Activated CD4-positive, alpha-beta memory T cell treated with anti-CD3 and anti-CD28 coated beads for 36 hours (primary cell): ENCODE measurements around the gene ZNF148. TPM values are rescaled to one million over a fixed set of nuclear protein-coding genes. Genes with fewer than 3 reads are reported as not detected.

Source experiments
- CTCF ChIA-PET: fragments of 350-600 bp; sonication (Branson Sonifier 250); formaldehyde crosslinking; loops from one replicate; lab custom pipeline; 2021; ENCODE audit warnings: antibody characterized with exemption, inconsistent platforms; lab: Charles Lee
- POLR2A ChIA-PET: fragments of 350-600 bp; sonication (Branson Sonifier 250); formaldehyde crosslinking; loops from one replicate; lab custom pipeline; 2021; ENCODE audit warnings: antibody characterized with exemption; lab: Charles Lee
- DNase-seq: peaks from one replicate; pipeline ENCODE4 v3.0.0-alpha.2; 2020
- H3K27ac Mint-ChIP-seq: one replicate; pipeline ENCODE4 v1.8.0; 2021; ENCODE audit warnings: mixed read lengths
- H3K27me3 Mint-ChIP-seq: one replicate; pipeline ENCODE4 v1.8.0; 2021; ENCODE audit warnings: mixed read lengths
- H3K36me3 Mint-ChIP-seq: one replicate; pipeline ENCODE4 v1.8.0; 2021; ENCODE audit warnings: mixed read lengths
- H3K4me1 Mint-ChIP-seq: one replicate; pipeline ENCODE4 v1.8.0; 2021; ENCODE audit warnings: low read depth, mixed read lengths
- H3K4me3 Mint-ChIP-seq: one replicate; pipeline ENCODE4 v1.8.0; 2021; ENCODE audit warnings: mild to moderate bottlenecking, mixed read lengths
- H3K9me3 Mint-ChIP-seq: one replicate; pipeline ENCODE4 v1.8.0; 2021; ENCODE audit warnings: mixed read lengths
- intact Hi-C: fragments of 100-400 bp; cut with micrococcal nuclease; formaldehyde crosslinking; loops from one replicate; pipeline ENCODE4 v1.15.1; 2023
- total RNA-seq, 2 experiments: library from RNA; stranded (reverse); gene quantifications; one replicate each; pipeline ENCODE4 v1.2.3, GENCODE V29; 2021

The ZNF148 gene
- total RNA-seq, 2 experiments from 2014 or later = 27.9 to 29.9 TPM

DNA sequence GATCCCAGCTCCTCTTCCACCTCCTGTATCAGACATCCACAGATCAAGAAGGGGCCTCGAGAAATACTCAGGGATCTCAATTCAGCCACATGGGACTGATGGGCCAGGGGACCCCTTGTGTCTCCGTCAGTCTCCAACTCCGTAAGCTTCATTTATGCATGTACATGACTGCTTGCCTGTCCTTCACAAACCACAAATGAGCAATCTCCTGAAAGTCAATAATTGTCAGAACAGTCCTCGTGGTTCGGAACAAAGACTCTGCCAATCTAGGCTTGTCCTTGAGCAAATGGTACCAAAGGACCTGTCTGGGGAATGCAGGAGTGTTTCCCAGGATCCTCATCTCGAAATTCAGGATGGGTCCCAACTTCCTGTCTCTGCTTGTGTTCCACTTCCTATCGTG lies 183.4 kb downstream of the ZNF148 start:
- intact Hi-C loops = no loop called here
- POLR2A ChIA-PET = no interaction called here
- CTCF ChIA-PET = no interaction called here

DNA sequence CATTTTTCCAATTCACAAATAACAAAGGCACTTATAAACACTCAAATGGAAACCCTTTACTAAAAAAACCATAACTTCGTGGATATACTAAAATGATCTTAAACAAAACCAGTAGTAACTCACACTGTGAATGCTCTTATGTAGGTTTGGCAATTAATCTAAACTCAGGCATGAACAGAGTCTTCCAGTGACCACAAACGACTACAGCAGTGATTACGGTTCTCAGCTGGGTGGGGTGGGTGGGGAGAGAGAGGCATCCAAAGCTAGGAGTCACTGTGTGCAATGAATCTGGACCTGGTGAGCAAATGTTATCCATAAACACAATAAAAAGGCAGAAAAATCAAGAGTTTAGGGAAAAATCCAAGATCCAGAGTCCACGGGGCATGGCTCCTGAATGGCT lies 183.9 kb downstream of the ZNF148 start:
- no peaks in the 10 kb centered on the region for H3K9me3 Mint-ChIP-seq
- intact Hi-C loops = no loop called here
- ChIA-PET POLR2A (no interaction called here), CTCF (no interaction called here)
- H3K27ac Mint-ChIP-seq = no peak overlapping the region
- H3K4me1 Mint-ChIP-seq = peaks cover 6% of the 10 kb centered on the region
- no peaks in the 10 kb centered on the region for H3K36me3 Mint-ChIP-seq
- peaks cover 9% of the 10 kb centered on the region for H3K27me3 Mint-ChIP-seq
- no peak overlapping the region for H3K4me3 Mint-ChIP-seq
- DNase-seq = no peak

More for the DNA sequence above, 183.4 kb downstream of the ZNF148 start:
- Mint-ChIP-seq H3K9me3 (no peaks in the 10 kb centered on the region), H3K36me3 (no peaks in the 10 kb centered on the region), H3K27ac (no peak overlapping the region), H3K4me1 (peaks cover 2% of the 10 kb centered on the region), H3K4me3 (no peak overlapping the region), H3K27me3 (peaks cover 9% of the 10 kb centered on the region)
- no peak for DNase-seq

DNA sequence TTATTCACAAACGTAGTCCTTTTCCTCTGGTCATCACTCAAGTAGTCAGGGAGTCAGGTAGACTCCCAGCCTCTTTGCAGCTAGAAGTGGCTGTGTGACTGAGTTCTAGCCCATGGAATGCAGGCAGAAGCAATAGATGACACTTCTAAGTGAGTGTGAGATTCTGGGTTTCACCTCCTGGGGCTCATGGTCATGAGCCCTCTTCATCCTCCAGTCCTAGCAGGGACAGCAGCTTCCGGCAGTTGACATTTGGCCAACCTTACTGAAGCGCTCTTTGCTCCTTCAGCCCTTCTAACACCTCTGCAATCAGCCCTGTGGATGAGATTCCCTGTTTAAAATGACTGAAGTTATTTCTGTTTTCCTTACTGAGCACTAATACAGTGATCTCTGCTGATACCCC lies 184.3 kb downstream of the ZNF148 start:
- CTCF ChIA-PET = interaction anchor here (0.6 to 1.0 kb wide), 2 partner anchors 171 to 266 kb away, joined by 3 to 4 read pairs; no protein-coding TSS in a partner anchor
- H3K27me3 Mint-ChIP-seq = peaks cover 9% of the 10 kb centered on the region
- H3K4me3 Mint-ChIP-seq = no peak overlapping the region
- peaks cover 8% of the 10 kb centered on the region for H3K4me1 Mint-ChIP-seq
- H3K27ac Mint-ChIP-seq = no peak overlapping the region
- POLR2A ChIA-PET = no interaction called here
- no peak for DNase-seq
- H3K36me3 Mint-ChIP-seq = no peaks in the 10 kb centered on the region
- intact Hi-C loops = no loop called here
- H3K9me3 Mint-ChIP-seq = no peaks in the 10 kb centered on the region

DNA sequence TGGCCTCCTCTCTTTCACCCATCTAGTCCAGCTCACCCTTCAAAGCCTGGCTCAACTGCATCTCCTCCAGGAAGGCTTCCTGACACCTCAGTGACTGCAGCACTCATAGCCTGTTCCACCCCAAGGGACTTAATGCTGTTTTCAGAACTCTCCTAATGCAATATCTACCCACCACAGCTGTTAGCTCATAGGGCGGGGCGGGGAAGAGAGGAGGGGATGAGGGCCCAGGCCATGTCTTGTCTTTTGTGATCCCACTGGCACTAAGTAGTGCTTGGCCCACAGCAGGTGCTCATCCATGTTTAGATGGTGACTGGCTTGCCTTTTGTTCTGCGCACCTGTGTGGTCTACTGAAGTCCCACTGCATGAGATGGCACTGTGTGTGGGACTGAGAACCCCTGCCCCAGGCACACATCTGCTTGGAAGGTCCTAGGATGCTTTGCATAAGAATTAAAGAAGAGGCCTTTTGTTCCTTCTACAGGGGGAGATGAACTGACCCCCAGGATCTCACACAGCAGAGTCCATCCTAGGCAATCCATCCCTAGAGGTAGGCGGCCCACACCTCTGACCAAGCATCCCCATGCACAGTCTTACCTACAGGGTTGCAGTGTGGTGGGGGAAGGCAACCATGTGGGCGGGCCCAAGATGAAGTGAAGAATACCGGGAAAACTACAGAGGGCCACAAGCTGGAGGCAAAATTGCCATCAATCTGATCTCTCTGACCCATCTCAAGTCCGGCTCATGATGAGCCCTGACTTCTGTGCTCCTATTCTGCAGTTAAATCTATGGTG lies 185.6 kb downstream of the ZNF148 start:
- Mint-ChIP-seq H3K27ac (no peak overlapping the region), H3K36me3 (no peaks in the 10 kb centered on the region), H3K4me3 (no peak overlapping the region), H3K9me3 (no peaks in the 10 kb centered on the region), H3K4me1 (peaks cover 6% of the 10 kb centered on the region), H3K27me3 (peaks cover 9% of the 10 kb centered on the region)
- intact Hi-C loops = no loop called here
- POLR2A ChIA-PET = no interaction called here
- CTCF ChIA-PET = interaction anchor here (1.0 kb wide), 1 partner anchor 265 kb away, joined by 3 read pairs; no protein-coding TSS in a partner anchor
- DNase-seq = no peak

DNA sequence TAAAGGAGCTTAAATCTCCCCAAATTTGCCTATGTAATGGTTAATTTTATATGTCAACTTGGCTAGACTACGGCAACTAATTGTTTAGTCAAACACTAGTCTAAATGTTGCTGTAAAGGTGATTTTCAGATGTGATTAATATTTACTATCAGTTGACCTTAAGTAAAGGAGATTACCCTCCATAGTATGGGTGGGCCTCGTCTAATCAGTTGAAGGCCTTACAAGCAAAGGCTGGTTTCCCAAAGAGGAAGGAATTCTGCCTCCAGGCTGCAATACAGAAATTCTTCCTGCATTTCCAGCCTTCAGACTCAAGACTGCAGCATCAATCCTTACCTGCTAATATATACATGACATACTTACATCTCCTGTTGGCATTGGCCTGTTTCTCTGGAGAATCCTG lies 186.2 kb downstream of the ZNF148 start:
- POLR2A ChIA-PET = no interaction called here
- CTCF ChIA-PET = no interaction called here
- Mint-ChIP-seq H3K9me3 (no peaks in the 10 kb centered on the region), H3K4me1 (peaks cover 6% of the 10 kb centered on the region), H3K27ac (no peak overlapping the region), H3K36me3 (no peaks in the 10 kb centered on the region), H3K4me3 (no peak overlapping the region), H3K27me3 (peaks cover 9% of the 10 kb centered on the region)
- no peak for DNase-seq
- intact Hi-C loops = no loop called here

DNA sequence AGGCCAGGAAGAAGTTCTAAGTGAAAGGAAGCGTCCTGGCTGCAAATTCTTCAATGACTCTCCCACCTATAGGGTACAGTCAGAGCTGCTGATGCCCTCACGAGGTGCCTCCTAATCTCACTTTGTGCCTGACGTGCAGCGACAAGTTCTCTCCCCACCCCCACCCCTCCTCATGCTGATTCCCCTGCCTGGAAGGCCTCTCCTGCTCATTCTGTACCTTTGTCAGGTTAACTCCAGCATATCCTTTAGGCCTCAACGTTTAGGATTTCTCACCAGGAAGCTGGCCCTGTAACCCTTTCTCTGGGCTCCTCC lies 187.6 kb downstream of the ZNF148 start:
- ChIA-PET POLR2A (no interaction called here), CTCF (no interaction called here)
- no peak for DNase-seq
- H3K9me3 Mint-ChIP-seq = no peaks in the 10 kb centered on the region
- no peak overlapping the region for H3K27ac Mint-ChIP-seq
- no peak overlapping the region for H3K4me3 Mint-ChIP-seq
- H3K36me3 Mint-ChIP-seq = no peaks in the 10 kb centered on the region
- intact Hi-C loops = no loop called here
- H3K4me1 Mint-ChIP-seq = peaks cover 6% of the 10 kb centered on the region
- H3K27me3 Mint-ChIP-seq = peaks cover 2% of the 10 kb centered on the region

DNA sequence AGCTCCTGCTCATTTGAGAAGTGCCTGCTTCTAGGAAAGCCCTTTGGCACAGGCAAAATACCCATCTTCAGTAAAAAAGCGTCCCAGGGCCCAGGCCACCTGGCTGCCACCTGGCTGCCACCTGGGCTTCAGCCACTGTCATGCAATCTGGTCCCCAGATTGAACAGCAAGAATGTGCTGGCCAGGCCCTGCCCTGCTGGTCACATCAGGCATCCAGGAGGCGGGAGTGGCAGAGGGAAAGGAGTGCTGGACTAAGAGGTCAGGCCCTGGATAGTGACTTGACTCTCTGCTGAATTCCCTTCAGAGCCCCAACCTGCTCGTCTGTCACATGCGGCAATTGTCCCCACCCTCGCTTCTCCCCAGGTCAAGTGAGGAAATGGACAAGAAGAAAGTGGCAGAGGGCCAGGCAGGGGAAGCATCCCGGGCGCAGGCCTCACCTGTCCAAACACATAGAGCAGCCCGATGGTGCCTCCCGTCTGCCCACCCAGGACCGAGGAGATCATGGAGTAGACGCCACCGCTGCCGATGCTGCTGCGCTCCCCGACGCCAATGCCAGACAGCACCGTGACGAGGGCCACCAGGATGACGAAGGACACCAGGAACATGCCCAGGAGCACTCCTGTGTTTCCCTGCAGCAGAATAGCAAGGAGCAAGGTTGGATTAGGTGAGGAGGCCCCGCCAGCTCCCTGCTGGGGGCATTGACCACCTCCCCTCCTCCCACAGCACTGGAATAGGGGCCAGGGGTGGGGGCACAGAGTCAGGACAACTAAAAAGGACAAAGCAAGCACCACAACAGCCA lies 188.1 kb downstream of the ZNF148 start:
- CTCF ChIA-PET = no interaction called here
- no peak for DNase-seq
- Mint-ChIP-seq H3K36me3 (no peaks in the 10 kb centered on the region), H3K9me3 (no peaks in the 10 kb centered on the region), H3K27ac (no peak overlapping the region), H3K4me1 (peaks cover 6% of the 10 kb centered on the region), H3K4me3 (no peak overlapping the region), H3K27me3 (peaks cover 1% of the 10 kb centered on the region)
- POLR2A ChIA-PET = no interaction called here
- intact Hi-C loops = no loop called here

DNA sequence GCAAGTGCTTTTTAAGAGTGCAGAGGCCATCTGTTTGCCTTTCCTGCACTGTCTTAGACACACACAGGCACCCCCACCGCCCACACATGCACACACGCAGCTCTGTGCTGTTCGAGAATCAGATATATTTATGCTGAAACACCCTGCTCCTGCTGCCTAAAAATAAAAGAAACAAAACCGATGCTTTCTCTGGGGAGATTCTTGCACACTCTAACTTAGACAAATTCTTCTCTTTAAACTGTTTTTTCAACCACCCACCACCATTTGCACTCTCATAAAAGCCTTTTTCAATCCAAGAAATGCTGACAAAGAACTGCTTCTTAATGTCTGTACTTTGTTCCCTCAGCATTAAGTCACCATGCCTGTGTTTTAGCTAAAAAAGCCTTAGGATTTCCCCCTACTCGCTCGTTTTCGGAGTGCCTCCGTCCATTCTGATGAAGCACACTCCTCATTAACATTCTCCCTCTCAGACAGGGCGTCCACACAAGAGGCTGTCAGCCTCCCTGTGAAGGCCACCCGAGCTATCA lies 188.8 kb downstream of the ZNF148 start:
- ChIA-PET CTCF (no interaction called here), POLR2A (no interaction called here)
- peak; percentile 37 for DNase-seq
- Mint-ChIP-seq H3K36me3 (no peaks in the 10 kb centered on the region), H3K9me3 (no peaks in the 10 kb centered on the region), H3K4me1 (peaks cover 6% of the 10 kb centered on the region), H3K27me3 (peaks cover under 1% of the 10 kb centered on the region), H3K4me3 (no peak overlapping the region), H3K27ac (no peak overlapping the region)
- intact Hi-C loops = no loop called here

DNA sequence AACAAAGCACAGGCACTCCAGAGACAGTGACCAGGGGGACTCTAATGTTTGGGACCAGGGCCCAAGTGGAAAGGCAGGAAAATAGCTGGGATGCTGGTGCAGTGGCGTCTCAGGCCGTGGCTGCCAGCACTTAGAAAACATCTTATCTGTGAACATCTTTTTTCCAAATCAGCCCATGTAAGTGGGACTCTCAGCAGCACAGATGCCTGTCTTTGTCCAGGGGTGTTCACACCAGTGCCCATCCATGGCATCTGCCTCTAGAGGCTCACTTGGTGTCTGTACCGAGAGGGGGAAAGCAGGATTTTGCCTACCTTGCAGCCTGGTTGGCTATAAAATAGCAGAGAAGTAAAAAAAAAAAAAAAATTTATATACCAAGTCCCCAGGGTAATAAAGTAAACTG lies 189.3 kb downstream of the ZNF148 start:
- POLR2A ChIA-PET = no interaction called here
- H3K9me3 Mint-ChIP-seq = no peaks in the 10 kb centered on the region
- no peaks in the 10 kb centered on the region for H3K27me3 Mint-ChIP-seq
- no peak overlapping the region for H3K27ac Mint-ChIP-seq
- CTCF ChIA-PET = no interaction called here
- H3K4me3 Mint-ChIP-seq = no peak overlapping the region
- H3K4me1 Mint-ChIP-seq = peaks cover 6% of the 10 kb centered on the region
- no peaks in the 10 kb centered on the region for H3K36me3 Mint-ChIP-seq
- intact Hi-C loops = no loop called here
- no peak for DNase-seq

DNA sequence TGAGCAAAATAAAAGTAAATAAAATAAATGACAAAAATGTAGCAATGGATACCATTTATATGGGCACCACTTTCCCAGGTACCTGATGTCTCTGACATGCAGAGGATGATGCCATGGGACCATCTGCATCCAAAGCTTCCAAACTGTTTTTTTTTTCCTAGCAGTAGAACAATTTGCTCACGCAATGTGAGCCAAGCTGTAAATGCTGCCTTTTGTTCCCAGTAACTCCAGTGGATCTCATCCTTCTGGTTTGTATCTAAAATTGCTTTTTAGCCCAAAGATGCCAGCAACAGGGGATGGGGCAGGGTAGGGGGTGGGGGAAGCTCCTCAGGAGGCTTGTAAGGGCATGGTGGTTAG lies 195.3 kb downstream of the ZNF148 start:
- H3K4me3 Mint-ChIP-seq = no peak overlapping the region
- no peaks in the 10 kb centered on the region for H3K36me3 Mint-ChIP-seq
- POLR2A ChIA-PET = no interaction called here
- DNase-seq = no peak
- H3K9me3 Mint-ChIP-seq = no peaks in the 10 kb centered on the region
- CTCF ChIA-PET = no interaction called here
- no peaks in the 10 kb centered on the region for H3K27me3 Mint-ChIP-seq
- intact Hi-C loops = no loop called here
- H3K4me1 Mint-ChIP-seq = no peaks in the 10 kb centered on the region
- no peak overlapping the region for H3K27ac Mint-ChIP-seq

DNA sequence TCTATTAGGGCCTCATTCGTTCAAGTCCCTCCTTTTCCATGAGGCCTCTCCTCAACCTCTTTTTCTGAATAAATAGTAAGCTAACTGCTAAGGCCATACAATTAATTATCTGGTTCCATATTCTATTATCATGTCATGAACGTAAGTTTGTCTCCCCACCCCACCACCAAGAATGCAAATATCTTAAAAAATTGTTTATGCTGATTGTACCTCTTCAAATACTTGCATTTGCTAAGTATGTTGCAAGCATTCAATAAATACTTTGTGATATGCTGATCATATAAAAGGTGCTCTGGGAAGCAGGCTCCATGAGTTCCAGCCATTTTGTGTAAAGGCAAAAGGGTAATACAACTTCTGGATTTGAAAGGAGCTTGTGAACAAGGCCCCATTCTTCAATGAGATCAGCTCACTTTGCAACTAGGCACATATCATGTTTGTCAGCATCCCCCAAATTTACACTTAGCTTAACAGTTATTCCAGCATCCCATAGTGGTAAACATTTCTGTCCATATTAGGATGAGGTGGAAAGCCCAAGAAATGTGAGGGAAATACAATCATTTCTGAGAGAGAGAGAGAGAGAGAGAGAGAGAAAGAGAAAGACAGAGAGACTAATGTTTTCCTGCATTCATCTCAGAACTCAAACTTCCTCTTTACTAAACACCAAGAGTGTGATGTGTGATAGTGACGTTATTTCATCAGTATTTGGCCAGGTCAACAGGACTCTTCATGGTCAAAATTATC lies 195.8 kb downstream of the ZNF148 start:
- ChIA-PET POLR2A (no interaction called here), CTCF (no interaction called here)
- Mint-ChIP-seq H3K36me3 (no peaks in the 10 kb centered on the region), H3K27ac (no peak overlapping the region), H3K4me3 (no peak overlapping the region), H3K27me3 (no peaks in the 10 kb centered on the region), H3K4me1 (no peaks in the 10 kb centered on the region), H3K9me3 (no peaks in the 10 kb centered on the region)
- no peak for DNase-seq
- intact Hi-C loops = no loop called here

DNA sequence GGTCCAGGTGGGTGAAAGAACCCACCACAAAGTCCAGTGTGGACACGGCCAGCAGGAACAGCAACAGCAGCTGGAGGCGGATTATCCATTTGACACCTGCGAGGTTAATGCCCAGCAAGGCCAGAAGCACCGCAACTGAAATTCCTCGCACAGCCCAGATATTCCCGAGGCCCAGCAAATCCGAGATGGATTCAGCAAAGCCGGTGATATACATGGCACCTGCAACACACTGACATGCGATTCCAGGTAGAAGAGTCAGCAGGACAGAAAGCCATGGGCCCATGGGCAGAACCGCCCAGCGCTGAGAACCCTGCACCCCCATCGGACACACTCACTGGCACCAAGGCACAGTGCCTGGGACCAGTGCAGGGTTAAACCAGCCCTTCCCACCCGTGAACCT lies 197.4 kb downstream of the ZNF148 start:
- Mint-ChIP-seq H3K27me3 (no peaks in the 10 kb centered on the region), H3K4me3 (no peak overlapping the region), H3K9me3 (peaks cover 7% of the 10 kb centered on the region), H3K36me3 (peaks cover 5% of the 10 kb centered on the region), H3K27ac (no peak overlapping the region), H3K4me1 (no peaks in the 10 kb centered on the region)
- intact Hi-C loops = no loop called here
- POLR2A ChIA-PET = no interaction called here
- CTCF ChIA-PET = no interaction called here
- DNase-seq = no peak
